Measurements from ENCODE around the gene NWD2. TPM values are rescaled to one million over a fixed set of nuclear protein-coding genes. Genes with fewer than 3 reads are reported as not detected.

NWD2 gene
- total RNA-seq, 1 experiment from 2014 or later, result not detected

GRCh38 chr4:37427193-37427592, 182.7 kb downstream of the NWD2 start (continued):
- TF ChIP-seq FOSL1 (IDR thresholded peaks at IDR 0.05; ENCODE audit: low read depth) (no peak), JUND (IDR thresholded peaks at IDR 0.05) (no peak), ZFX (IDR thresholded peaks at IDR 0.05) (no peak), REST (IDR thresholded peaks at IDR 0.05; ENCODE audit: low read depth) (no peak)

- intact Hi-C loops (cut with micrococcal nuclease), result no loop called here
- Histone ChIP-seq H3K36me3 (ENCODE audit: control insufficient read depth in 1 of 2, insufficient read depth in 2 of 2, low read length in 2 of 2) (no peaks in the 10 kb centered on the region), H4K20me1 (ENCODE audit: insufficient read depth) (no peaks in the 10 kb centered on the region), H3K9me3 (ENCODE audit: control insufficient read depth in 1 of 2, insufficient read depth in 1 of 2, low read depth in 1 of 2, low read length in 2 of 2) (no peaks in the 10 kb centered on the region), H2AFZ (ENCODE audit: low read depth, low read length, poor library complexity, severe bottlenecking) (no peak overlapping the region), H3K9me2 (ENCODE audit: insufficient read depth) (no peaks in the 10 kb centered on the region), H3K27me3 (ENCODE audit: insufficient read depth, low read length) (no peaks in the 10 kb centered on the region), H3K4me3 (replicated peaks in 1 of 2; ENCODE audit: low read depth in 1 of 2, low read length in 2 of 2) (no peak overlapping the region), H3K27ac (ENCODE audit: low read depth, low read length) (no peak overlapping the region), H3K4me2 (ENCODE audit: low read length) (no peak overlapping the region), H3K79me2 (ENCODE audit: insufficient read depth, low read length) (no peaks in the 10 kb centered on the region), H3K9ac (ENCODE audit: low read length) (no peak overlapping the region), H3K4me1 (ENCODE audit: control insufficient read depth in 1 of 2, insufficient read depth in 2 of 2, low read length in 2 of 2) (no peaks in the 10 kb centered on the region)
- RAD21 ChIA-PET (ENCODE audit: low non-redundant PET in 1 of 2, low total read pairs in 2 of 2, uncharacterized antibody in 2 of 2, unreplicated experiment in 2 of 2), result no interaction called here
- ATAC-seq (no peak), DNase-seq (ENCODE audit: low read depth, low spot score) (no peak)
- CTCF ChIA-PET, result no interaction called here
- TF ChIP-seq, protein P1, sequence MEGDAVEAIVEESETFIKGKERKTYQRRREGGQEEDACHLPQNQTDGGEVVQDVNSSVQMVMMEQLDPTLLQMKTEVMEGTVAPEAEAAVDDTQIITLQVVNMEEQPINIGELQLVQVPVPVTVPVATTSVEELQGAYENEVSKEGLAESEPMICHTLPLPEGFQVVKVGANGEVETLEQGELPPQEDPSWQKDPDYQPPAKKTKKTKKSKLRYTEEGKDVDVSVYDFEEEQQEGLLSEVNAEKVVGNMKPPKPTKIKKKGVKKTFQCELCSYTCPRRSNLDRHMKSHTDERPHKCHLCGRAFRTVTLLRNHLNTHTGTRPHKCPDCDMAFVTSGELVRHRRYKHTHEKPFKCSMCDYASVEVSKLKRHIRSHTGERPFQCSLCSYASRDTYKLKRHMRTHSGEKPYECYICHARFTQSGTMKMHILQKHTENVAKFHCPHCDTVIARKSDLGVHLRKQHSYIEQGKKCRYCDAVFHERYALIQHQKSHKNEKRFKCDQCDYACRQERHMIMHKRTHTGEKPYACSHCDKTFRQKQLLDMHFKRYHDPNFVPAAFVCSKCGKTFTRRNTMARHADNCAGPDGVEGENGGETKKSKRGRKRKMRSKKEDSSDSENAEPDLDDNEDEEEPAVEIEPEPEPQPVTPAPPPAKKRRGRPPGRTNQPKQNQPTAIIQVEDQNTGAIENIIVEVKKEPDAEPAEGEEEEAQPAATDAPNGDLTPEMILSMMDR (IDR thresholded peaks at IDR 0.05 in 2 of 3, conservative IDR thresholded peaks at IDR 0.05 in 1 of 3; ENCODE audit: borderline replicate concordance in 1 of 3, insufficient read depth in 1 of 3, low read depth in 2 of 3, low read length in 2 of 3), result no peak
- TF ChIP-seq CEBPB (IDR thresholded peaks at IDR 0.05; ENCODE audit: low read depth) (no peak), POLR2A (IDR thresholded peaks at IDR 0.05; ENCODE audit: borderline replicate concordance, extremely low read depth, insufficient read depth, insufficient read length) (no peak), FOSL1 (IDR thresholded peaks at IDR 0.05; ENCODE audit: low read depth) (no peak), ZFX (IDR thresholded peaks at IDR 0.05) (no peak)
- TF ChIP-seq, protein P2, sequence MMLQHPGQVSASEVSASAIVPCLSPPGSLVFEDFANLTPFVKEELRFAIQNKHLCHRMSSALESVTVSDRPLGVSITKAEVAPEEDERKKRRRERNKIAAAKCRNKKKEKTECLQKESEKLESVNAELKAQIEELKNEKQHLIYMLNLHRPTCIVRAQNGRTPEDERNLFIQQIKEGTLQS (IDR thresholded peaks at IDR 0.05), result no peak
- TF ChIP-seq, protein P3, sequence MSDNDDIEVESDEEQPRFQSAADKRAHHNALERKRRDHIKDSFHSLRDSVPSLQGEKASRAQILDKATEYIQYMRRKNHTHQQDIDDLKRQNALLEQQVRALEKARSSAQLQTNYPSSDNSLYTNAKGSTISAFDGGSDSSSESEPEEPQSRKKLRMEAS (IDR thresholded peaks at IDR 0.05), result no peak
- POLR2A ChIA-PET, result no interaction called here
- no TSS peak for BruUV-seq (replicated peaks)
Observed at GRCh38 chr4:37429906-37430305, 185.4 kb downstream of the NWD2 start.

All from HCT116 (cell line).